GM15510 (cell line): ENCODE results near the gene CLDN9.
A peak's percentile ranks its signal among the peaks of the same experiment; 100 is the strongest.

Experiments used
- POLR2A ChIP-seq: IDR thresholded peaks from 3 replicates; pipeline ENCODE4 v1.6.1; 2011; ENCODE audit warnings: borderline replicate concordance; ENCODE audit not compliant: insufficient read length; ENCODE audit errors: extremely low read depth

The CLDN9 gene

DNA sequence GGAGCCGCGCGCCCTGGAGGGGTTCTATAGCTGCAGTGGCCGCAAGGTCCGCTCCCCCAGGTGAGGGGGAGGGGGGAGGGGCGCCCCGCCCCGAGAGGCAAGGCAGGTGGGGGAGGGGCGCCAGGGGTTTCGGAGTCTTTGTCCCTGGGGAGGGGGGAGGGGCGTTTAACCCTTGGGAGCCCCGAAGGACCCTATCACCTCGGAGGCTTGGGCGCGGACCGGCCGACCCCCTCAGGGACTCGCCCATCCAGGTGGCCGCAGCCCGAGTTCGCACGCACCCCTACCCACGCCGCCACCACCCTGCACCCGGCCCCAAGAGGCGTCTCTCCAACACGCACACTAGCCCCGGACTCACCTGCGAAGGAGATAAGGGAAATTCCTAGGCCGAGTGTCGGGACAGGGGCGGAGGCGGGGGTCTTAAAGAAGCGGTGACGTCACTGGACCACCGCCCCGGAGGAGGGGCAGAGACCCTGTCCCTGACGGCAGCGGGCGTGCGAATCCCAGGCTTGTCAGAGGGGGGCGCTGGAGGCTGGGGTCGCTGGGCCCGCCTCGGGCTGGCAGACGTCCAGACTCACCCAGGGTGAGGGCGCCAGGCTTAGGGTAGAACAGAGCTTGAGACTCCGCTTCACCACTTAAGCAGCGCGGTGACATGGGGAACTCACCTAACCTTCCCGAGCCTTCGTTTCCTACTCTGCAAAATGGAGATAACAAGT, 5.2 kb downstream of the CLDN9 start, which contains the start of gene CLDN6:
Gene CLDN6, minus strand, starts transcription at position 390 of the 713 bp plus-strand sequence. CDS start 2,162 bp downstream, outside the sequence.
- no peak for TF ChIP-seq POLR2A

DNA sequence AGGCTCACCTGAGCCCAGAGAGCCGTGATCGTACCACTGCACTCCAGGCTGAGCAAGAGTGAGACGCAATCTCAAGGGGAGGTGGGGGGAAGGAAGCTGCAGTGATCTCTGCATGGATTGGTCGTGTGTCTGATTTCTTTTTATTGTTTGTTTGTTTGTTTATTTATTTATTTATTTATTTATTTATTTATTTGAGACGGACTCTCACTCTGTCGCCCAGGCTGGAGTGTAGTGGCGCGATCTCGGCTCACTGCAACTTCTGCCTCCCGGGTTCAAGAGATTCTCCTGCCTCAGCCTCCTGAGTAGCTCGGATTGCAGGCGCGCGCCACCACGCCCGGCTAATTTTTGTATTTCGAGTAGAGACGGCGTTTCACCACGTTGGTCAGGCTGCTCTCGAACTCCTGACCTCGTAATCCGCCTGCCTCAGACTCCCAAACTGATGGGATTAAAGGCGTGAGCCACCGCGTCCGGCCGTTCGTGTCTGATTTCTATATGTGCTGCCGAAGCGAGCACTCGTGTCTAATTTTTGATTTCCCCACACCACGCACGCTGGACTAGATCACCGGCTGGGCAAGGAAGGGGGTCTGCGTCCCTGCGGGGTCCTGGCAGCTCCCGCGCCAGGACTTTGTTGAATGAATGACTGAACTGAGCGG, 7.0 kb downstream of the CLDN9 start:
- TF ChIP-seq POLR2A: no peak

GRCh38 chr16:3020247-3020603, 7.5 kb downstream of the CLDN9 start, which contains the start of gene TNFRSF12A:
Gene TNFRSF12A, plus strand, starts transcription at chr16:3020368. Its CDS starts 30 bp downstream, at chr16:3020398.
- peak; percentile 80 for TF ChIP-seq POLR2A

GRCh38 chr16:3020604-3021448, 8.1 kb downstream of the CLDN9 start:
- TF ChIP-seq POLR2A: no peak

DNA sequence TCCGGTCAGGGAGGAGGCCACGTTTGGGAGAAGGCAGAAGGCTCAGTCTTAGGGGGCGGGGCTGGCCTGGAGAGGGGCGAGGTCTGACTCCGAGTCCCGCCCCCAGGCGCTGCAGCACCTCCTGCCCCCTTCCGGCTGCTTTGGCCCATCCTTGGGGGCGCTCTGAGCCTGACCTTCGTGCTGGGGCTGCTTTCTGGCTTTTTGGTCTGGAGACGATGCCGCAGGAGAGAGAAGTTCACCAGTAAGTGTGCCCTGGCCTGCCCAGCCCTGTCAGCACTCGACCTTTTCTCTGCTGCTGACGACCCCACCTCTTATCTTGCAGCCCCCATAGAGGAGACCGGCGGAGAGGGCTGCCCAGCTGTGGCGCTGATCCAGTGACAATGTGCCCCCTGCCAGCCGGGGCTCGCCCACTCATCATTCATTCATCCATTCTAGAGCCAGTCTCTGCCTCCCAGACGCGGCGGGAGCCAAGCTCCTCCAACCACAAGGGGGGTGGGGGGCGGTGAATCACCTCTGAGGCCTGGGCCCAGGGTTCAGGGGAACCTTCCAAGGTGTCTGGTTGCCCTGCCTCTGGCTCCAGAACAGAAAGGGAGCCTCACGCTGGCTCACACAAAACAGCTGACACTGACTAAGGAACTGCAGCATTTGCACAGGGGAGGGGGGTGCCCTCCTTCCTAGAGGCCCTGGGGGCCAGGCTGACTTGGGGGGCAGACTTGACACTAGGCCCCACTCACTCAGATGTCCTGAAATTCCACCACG, 8.9 kb downstream of the CLDN9 start:
- no peak for TF ChIP-seq POLR2A

- no peak for TF ChIP-seq POLR2A
These were observed 9.5 kb downstream of the CLDN9 start for GRCh38 chr16:3022208-3022683.

DNA sequence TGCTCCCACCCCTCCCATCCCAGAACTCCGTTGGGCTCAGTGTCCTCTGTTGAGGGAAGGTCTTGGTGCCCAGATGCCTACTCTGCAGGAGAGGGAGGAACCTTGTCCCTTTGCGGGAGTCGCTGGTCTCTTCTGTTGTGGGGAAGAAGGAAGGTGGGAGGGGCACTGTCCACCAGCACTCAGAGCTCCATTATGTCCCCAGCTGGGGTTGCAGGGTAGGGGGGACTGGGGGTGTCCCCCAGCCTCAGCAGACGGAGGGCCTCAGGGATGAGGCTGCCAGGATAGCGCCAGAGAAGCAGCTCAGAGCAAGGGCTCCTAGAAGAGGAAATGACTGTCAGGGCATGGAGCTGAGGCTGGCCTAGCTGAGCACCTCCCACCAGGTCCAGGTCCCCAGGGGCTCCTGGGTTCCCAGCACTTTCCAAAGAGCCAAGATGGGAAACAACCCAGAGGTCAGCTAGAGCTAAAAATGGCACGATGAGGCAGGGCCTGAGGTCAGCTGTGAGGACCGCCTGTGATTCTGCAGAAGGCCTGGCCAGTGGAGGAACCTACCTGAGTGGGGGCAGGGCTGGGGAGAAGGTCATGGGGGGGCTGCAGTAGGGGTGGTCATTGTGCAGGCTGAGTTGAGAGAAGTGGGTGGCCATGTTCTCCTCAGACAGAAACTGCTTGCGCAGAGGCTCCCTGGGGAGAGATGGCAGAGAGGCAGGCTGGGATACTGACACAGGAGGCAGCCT, 10.1 kb downstream of the CLDN9 start:
- TF ChIP-seq POLR2A: no peak

GRCh38 chr16:3023415-3023668, 10.6 kb downstream of the CLDN9 start:
- TF ChIP-seq POLR2A: no peak

- peak; percentile 89 for TF ChIP-seq POLR2A
These were observed 11.2 kb downstream of the CLDN9 start, which contains the start of the genes HCFC1R1 and THOC6 for GRCh38 chr16:3023669-3024478. Gene HCFC1R1, minus strand, starts transcription at chr16:3023942. Its CDS starts 1 bp downstream, at chr16:3023941. Gene THOC6, plus strand, starts transcription at chr16:3024035. Its CDS starts 292 bp downstream, at chr16:3024327.

GRCh38 chr16:3025032-3026002, 12.6 kb downstream of the CLDN9 start:
- no peak for TF ChIP-seq POLR2A

GRCh38 chr16:3026003-3026378, 13.3 kb downstream of the CLDN9 start:
- TF ChIP-seq POLR2A: no peak
